Nephron progenitor cell (in vitro differentiated cells): ENCODE results near the gene SYT2.

Source experiments
- DNase-seq: peaks from one replicate; pipeline ENCODE4 v3.0.0; 2021
- H3K27ac Mint-ChIP-seq: 2 replicates; pipeline ENCODE4 v1.8.0; 2021; ENCODE audit warnings: mild to moderate bottlenecking, moderate library complexity, mixed read lengths
- H3K27me3 Mint-ChIP-seq: 2 replicates; pipeline ENCODE4 v1.8.0; 2021; ENCODE audit warnings: mild to moderate bottlenecking, low read depth, mixed read lengths; ENCODE audit not compliant: poor library complexity
- H3K36me3 Mint-ChIP-seq: 2 replicates; pipeline ENCODE4 v1.8.0; 2021; ENCODE audit warnings: low read depth, mixed read lengths
- H3K4me1 Mint-ChIP-seq: 2 replicates; pipeline ENCODE4 v1.8.0; 2021; ENCODE audit warnings: mixed read lengths
- H3K4me3 Mint-ChIP-seq: 2 replicates; pipeline ENCODE4 v1.8.0; 2021; ENCODE audit warnings: mild to moderate bottlenecking, moderate library complexity, mixed read lengths
- H3K9me3 Mint-ChIP-seq: 2 replicates; pipeline ENCODE4 v1.8.0; 2021; ENCODE audit warnings: mild to moderate bottlenecking, moderate library complexity, mixed read lengths
- CTCF ChIP-seq: fragments of 200-600 bp; sonication (generic); IDR thresholded peaks from 2 replicates; pipeline ENCODE4 v1.5.0; 2021; ENCODE audit warnings: antibody characterized with exemption

SYT2 gene

GRCh38 chr1:202588503-202589189, 121.6 kb downstream of the SYT2 start:
- H3K4me3 Mint-ChIP-seq: no peak overlapping the region
- TF ChIP-seq CTCF: no peak
- peaks cover 2% of the 10 kb centered on the region for H3K27me3 Mint-ChIP-seq
- H3K27ac Mint-ChIP-seq: peak overlapping the region; percentile 98
- H3K36me3 Mint-ChIP-seq: no peaks in the 10 kb centered on the region
- no peak for DNase-seq
- H3K9me3 Mint-ChIP-seq: no peaks in the 10 kb centered on the region
- peaks cover 59% of the 10 kb centered on the region for H3K4me1 Mint-ChIP-seq

GRCh38 chr1:202587859-202588485, 122.3 kb downstream of the SYT2 start:
- no peak overlapping the region for H3K4me3 Mint-ChIP-seq
- no peak for DNase-seq
- peaks cover 59% of the 10 kb centered on the region for H3K4me1 Mint-ChIP-seq
- TF ChIP-seq CTCF: no peak
- peaks cover 2% of the 10 kb centered on the region for H3K27me3 Mint-ChIP-seq
- no peaks in the 10 kb centered on the region for H3K36me3 Mint-ChIP-seq
- no peak overlapping the region for H3K27ac Mint-ChIP-seq
- H3K9me3 Mint-ChIP-seq: no peaks in the 10 kb centered on the region

- no peak for DNase-seq
- H3K4me3 Mint-ChIP-seq: no peak overlapping the region
- no peaks in the 10 kb centered on the region for H3K36me3 Mint-ChIP-seq
- H3K4me1 Mint-ChIP-seq: peaks cover 63% of the 10 kb centered on the region
- no peaks in the 10 kb centered on the region for H3K9me3 Mint-ChIP-seq
- no peak overlapping the region for H3K27ac Mint-ChIP-seq
- TF ChIP-seq CTCF: no peak
- H3K27me3 Mint-ChIP-seq: peaks cover 2% of the 10 kb centered on the region
Observed at GRCh38 chr1:202586871-202587270, 123.4 kb downstream of the SYT2 start.

- peak overlapping the region; percentile 89 for H3K27ac Mint-ChIP-seq
- H3K4me3 Mint-ChIP-seq: no peak overlapping the region
- H3K9me3 Mint-ChIP-seq: no peaks in the 10 kb centered on the region
- H3K36me3 Mint-ChIP-seq: peaks cover 5% of the 10 kb centered on the region
- peaks cover 60% of the 10 kb centered on the region for H3K4me1 Mint-ChIP-seq
- DNase-seq: no peak
- TF ChIP-seq CTCF: no peak
- H3K27me3 Mint-ChIP-seq: no peaks in the 10 kb centered on the region
Observed at GRCh38 chr1:202586018-202586821, 124.0 kb downstream of the SYT2 start.

GRCh38 chr1:202585590-202585933, 124.7 kb downstream of the SYT2 start:
- Mint-ChIP-seq H3K36me3 (peaks cover 11% of the 10 kb centered on the region), H3K4me1 (peaks cover 61% of the 10 kb centered on the region), H3K4me3 (no peak overlapping the region), H3K27ac (no peak overlapping the region), H3K9me3 (no peaks in the 10 kb centered on the region), H3K27me3 (no peaks in the 10 kb centered on the region)
- TF ChIP-seq CTCF: no peak
- DNase-seq: no peak
